HEK293 (cell line): Measurements from ENCODE around the gene FNDC3A.
"Not testable (repeated sequence)": the region's sequence is repeated elsewhere in the genome, so short reads cannot be mapped to it uniquely, and the experiment has no call there.

Source experiments
- CTCF ChIA-PET: fragments of 350-600 bp; formaldehyde crosslinking; extraction: SDS; loops from one replicate; lab custom pipeline; 2021; ENCODE audit warnings: antibody characterized with exemption; lab: Yijun Ruan, JAX
- POLR2A ChIA-PET: fragments of 300-600 bp; formaldehyde crosslinking; extraction: SDS; loops from one replicate; lab custom pipeline; 2020; ENCODE audit warnings: antibody characterized with exemption, inconsistent platforms; lab: Yijun Ruan, JAX
- H3K27ac ChIP-seq: fragments of 200-500 bp; sonication (Bioruptor generic); 2 replicates; pipeline ENCODE4 v1.5.1; 2014; ENCODE audit warnings: low read depth, low read length, control low read depth, inconsistent platforms; ENCODE audit errors: extremely low read depth
- H3K36me3 ChIP-seq, 2 experiments: fragments of 200-500 bp in 1 of 2; sonication (Bioruptor generic) in 1 of 2; 1 replicate in 1 of 2; 2 replicates in 1 of 2; pipeline ENCODE4 v1.5.1; 2014 to 2017; ENCODE audit warnings: inconsistent platforms in 2 of 2, low read length in 2 of 2; ENCODE audit not compliant: control insufficient read depth in 2 of 2, insufficient read depth in 1 of 2
- H3K4me1 ChIP-seq: fragments of 200-500 bp; sonication (Bioruptor generic); 2 replicates; pipeline ENCODE4 v1.5.1; 2014; ENCODE audit warnings: mild to moderate bottlenecking, low read length, inconsistent platforms; ENCODE audit not compliant: control insufficient read depth, insufficient read depth
- H3K4me3 ChIP-seq: 2 replicates; pipeline ENCODE4 v1.5.1; 2011; ENCODE audit warnings: low read depth, mild to moderate bottlenecking, control low read depth, low read length, moderate library complexity
- H3K9me3 ChIP-seq: fragments of 200-500 bp; sonication (Bioruptor generic); 2 replicates; pipeline ENCODE4 v1.5.1; 2014; ENCODE audit warnings: low read depth, low read length, inconsistent platforms; ENCODE audit not compliant: control insufficient read depth, insufficient read depth
- AEBP2 ChIP-seq: fragments of 450-650 bp; formaldehyde crosslinking; IDR thresholded peaks from 2 replicates; pipeline ENCODE4 v1.5.1; 2016; ENCODE audit warnings: missing biosample characterization, missing genetic modification characterization, borderline replicate concordance
- HOXD13 ChIP-seq: sonication (generic); formaldehyde crosslinking; IDR thresholded peaks from 2 replicates; pipeline ENCODE4 v1.8.0; 2022; ENCODE audit warnings: missing genetic modification reagents, borderline replicate concordance
- SP7 ChIP-seq: fragments of 450-650 bp; formaldehyde crosslinking; IDR thresholded peaks from 2 replicates; pipeline ENCODE4 v1.5.1; 2016; ENCODE audit warnings: missing biosample characterization, missing genetic modification characterization
- YY2 ChIP-seq: fragments of 450-650 bp; formaldehyde crosslinking; IDR thresholded peaks from 2 replicates; pipeline ENCODE4 v1.5.1; 2016; ENCODE audit warnings: missing biosample characterization, missing genetic modification characterization
- ZBTB17 ChIP-seq: fragments of 450-650 bp; formaldehyde crosslinking; IDR thresholded peaks from 2 replicates; pipeline ENCODE4 v1.5.1; 2016; ENCODE audit warnings: missing biosample characterization, missing genetic modification characterization
- ZBTB21 ChIP-seq: fragments of 450-650 bp; formaldehyde crosslinking; IDR thresholded peaks from 2 replicates; pipeline ENCODE4 v1.5.1; 2017; ENCODE audit warnings: missing biosample characterization, missing genetic modification characterization
- ZBTB8A ChIP-seq: fragments of 450-650 bp; formaldehyde crosslinking; IDR thresholded peaks from 2 replicates; pipeline ENCODE4 v1.5.1; 2016; ENCODE audit warnings: missing biosample characterization, missing genetic modification characterization
- ZNF114 ChIP-seq: fragments of 450-650 bp; formaldehyde crosslinking; IDR thresholded peaks from 2 replicates; pipeline ENCODE4 v1.5.0; 2017; ENCODE audit warnings: missing biosample characterization, missing genetic modification characterization
- ZNF248 ChIP-seq: fragments of 450-650 bp; formaldehyde crosslinking; IDR thresholded peaks from 2 replicates; pipeline ENCODE4 v1.5.1; 2017; ENCODE audit warnings: missing biosample characterization, missing genetic modification characterization
- ZNF280D ChIP-seq: fragments of 450-650 bp; formaldehyde crosslinking; IDR thresholded peaks from 2 replicates; pipeline ENCODE4 v1.5.1; 2016; ENCODE audit warnings: missing biosample characterization, missing genetic modification characterization
- ZNF585B ChIP-seq: fragments of 450-650 bp; formaldehyde crosslinking; IDR thresholded peaks from 2 replicates; pipeline ENCODE4 v1.5.1; 2016; ENCODE audit warnings: missing biosample characterization, missing genetic modification characterization
- ZNF670 ChIP-seq: fragments of 450-650 bp; formaldehyde crosslinking; IDR thresholded peaks from 2 replicates; pipeline ENCODE4 v1.5.1; 2016; ENCODE audit warnings: missing biosample characterization, missing genetic modification characterization, low read depth
- ZNF768 ChIP-seq: fragments of 450-650 bp; formaldehyde crosslinking; IDR thresholded peaks from 2 replicates; pipeline ENCODE4 v1.5.1; 2018; ENCODE audit warnings: missing biosample characterization, mild to moderate bottlenecking, missing genetic modification characterization
- ZNF843 ChIP-seq: fragments of 450-650 bp; formaldehyde crosslinking; IDR thresholded peaks from 2 replicates; pipeline ENCODE4 v1.5.1; 2016; ENCODE audit warnings: missing biosample characterization, missing genetic modification characterization
- TF ChIP-seq, protein P1 (sequence below): fragments of 450-650 bp; formaldehyde crosslinking; IDR thresholded peaks from 2 replicates; pipeline ENCODE4 v1.5.1; 2016; ENCODE audit warnings: missing biosample characterization, missing genetic modification characterization
- TF ChIP-seq, protein P2 (sequence below): fragments of 450-650 bp; formaldehyde crosslinking; IDR thresholded peaks from 2 replicates; pipeline ENCODE4 v1.5.1; 2017; ENCODE audit warnings: missing biosample characterization, missing genetic modification characterization

FNDC3A gene

DNA sequence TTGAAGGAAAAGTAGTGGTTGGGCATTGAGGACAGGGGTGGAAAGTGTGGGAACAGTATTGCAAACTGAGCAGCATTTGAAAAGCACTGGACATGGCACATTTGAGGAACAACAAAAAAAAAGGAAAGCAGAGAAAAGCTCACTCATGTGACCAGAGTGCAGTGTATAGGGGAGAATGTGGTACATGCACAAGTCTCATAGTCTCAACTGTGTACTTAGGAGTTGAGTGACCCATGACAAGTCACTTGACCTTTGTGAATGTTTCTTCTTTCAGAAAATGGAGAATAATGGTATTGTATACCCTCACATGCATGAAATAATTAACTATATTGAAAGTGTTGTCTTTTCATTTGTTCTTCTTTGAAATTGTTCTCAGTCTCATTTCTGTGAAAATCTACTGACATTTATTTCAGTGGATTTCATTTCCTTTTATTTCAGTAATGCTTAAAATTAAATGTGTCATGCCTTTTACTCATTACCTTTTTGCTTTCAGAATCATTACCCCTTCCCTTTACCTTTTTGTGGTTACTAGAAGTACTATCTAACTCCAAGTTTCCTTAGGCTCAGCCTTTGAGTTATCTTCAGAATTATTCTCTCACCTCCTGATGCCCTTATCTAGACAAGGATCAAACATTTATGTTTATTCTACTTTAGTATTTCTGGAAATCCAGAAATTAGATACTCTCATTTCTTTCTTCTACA is 165.3 kb downstream of the FNDC3A start:
- POLR2A ChIA-PET = no interaction called here
- TF ChIP-seq ZNF670 (tag by site-specific recombination) (no peak), ZNF248 (tag by site-specific recombination) (no peak), AEBP2 (no peak)
- no peaks in the 10 kb centered on the region for H3K9me3 ChIP-seq
- H3K4me1 ChIP-seq = no peaks in the 10 kb centered on the region
- peaks cover 10 to 33% of the 10 kb centered on the region in 2 experiments for H3K36me3 ChIP-seq
- no peak overlapping the region for H3K4me3 ChIP-seq
- no peak overlapping the region for H3K27ac ChIP-seq
- CTCF ChIA-PET = no interaction called here

- no peak for TF ChIP-seq ZNF585B (tag by site-specific recombination)
- TF ChIP-seq, protein P1, sequence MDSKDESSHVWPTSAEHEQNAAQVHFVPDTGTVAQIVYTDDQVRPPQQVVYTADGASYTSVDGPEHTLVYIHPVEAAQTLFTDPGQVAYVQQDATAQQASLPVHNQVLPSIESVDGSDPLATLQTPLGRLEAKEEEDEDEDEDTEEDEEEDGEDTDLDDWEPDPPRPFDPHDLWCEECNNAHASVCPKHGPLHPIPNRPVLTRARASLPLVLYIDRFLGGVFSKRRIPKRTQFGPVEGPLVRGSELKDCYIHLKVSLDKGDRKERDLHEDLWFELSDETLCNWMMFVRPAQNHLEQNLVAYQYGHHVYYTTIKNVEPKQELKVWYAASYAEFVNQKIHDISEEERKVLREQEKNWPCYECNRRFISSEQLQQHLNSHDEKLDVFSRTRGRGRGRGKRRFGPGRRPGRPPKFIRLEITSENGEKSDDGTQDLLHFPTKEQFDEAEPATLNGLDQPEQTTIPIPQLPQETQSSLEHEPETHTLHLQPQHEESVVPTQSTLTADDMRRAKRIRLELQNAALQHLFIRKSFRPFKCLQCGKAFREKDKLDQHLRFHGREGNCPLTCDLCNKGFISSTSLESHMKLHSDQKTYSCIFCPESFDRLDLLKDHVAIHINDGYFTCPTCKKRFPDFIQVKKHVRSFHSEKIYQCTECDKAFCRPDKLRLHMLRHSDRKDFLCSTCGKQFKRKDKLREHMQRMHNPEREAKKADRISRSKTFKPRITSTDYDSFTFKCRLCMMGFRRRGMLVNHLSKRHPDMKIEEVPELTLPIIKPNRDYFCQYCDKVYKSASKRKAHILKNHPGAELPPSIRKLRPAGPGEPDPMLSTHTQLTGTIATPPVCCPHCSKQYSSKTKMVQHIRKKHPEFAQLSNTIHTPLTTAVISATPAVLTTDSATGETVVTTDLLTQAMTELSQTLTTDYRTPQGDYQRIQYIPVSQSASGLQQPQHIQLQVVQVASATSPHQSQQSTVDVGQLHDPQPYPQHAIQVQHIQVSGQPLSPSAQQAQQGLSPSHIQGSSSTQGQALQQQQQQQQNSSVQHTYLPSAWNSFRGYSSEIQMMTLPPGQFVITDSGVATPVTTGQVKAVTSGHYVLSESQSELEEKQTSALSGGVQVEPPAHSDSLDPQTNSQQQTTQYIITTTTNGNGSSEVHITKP (tag by site-specific recombination) = no peak
- TF ChIP-seq ZBTB21 = no peak
- no peak for TF ChIP-seq HOXD13 (CRISPR knock-in tag)
- TF ChIP-seq ZNF114 (tag by site-specific recombination) = no peak
- no peak for TF ChIP-seq YY2 (tag by site-specific recombination)
- no peak for TF ChIP-seq ZNF768 (tag by site-specific recombination)
- no peak for TF ChIP-seq ZNF843
- no peak for TF ChIP-seq ZBTB8A
- no peak for TF ChIP-seq SP7 (tag by site-specific recombination)
- no peak for TF ChIP-seq ZBTB17 (tag by site-specific recombination)
- no peak overlapping the region for H3K4me3 ChIP-seq
- peaks cover 6 to 20% of the 10 kb centered on the region in 2 experiments for H3K36me3 ChIP-seq
- H3K4me1 ChIP-seq = no peaks in the 10 kb centered on the region
- POLR2A ChIA-PET = no interaction called here
- no peak overlapping the region for H3K27ac ChIP-seq
- H3K9me3 ChIP-seq = no peaks in the 10 kb centered on the region
- CTCF ChIA-PET = no interaction called here
These were observed 171.2 kb downstream of the FNDC3A start for GRCh38 chr13:49146950-49147355.

DNA sequence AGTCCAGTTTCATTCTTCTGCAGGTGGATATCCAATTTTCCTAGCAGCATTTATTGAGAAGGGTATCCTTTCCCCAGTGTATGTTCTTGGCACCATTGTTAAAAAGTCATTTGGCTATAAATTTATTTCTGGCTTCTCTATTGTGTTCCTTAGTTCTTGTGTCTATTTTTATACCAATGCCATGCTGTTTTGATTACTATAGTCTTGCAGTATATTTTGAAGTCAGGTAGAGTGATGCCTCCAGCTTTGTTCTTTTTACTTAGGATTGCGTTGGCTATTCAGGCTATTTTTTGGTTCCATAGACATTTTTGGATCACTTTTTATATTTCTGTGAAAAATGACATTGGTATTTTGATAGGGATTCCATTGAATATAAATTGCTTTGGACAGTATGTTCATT is 172.7 kb downstream of the FNDC3A start:
- Histone ChIP-seq H3K4me1 (no peaks in the 10 kb centered on the region), H3K9me3 (no peaks in the 10 kb centered on the region), H3K36me3 (peaks cover 6 to 20% of the 10 kb centered on the region in 2 experiments; a peak in 2 of 3 replicates), H3K27ac (no peak overlapping the region), H3K4me3 (no peak overlapping the region)
- CTCF ChIA-PET = no interaction called here
- POLR2A ChIA-PET = no interaction called here
- TF ChIP-seq, protein P2, sequence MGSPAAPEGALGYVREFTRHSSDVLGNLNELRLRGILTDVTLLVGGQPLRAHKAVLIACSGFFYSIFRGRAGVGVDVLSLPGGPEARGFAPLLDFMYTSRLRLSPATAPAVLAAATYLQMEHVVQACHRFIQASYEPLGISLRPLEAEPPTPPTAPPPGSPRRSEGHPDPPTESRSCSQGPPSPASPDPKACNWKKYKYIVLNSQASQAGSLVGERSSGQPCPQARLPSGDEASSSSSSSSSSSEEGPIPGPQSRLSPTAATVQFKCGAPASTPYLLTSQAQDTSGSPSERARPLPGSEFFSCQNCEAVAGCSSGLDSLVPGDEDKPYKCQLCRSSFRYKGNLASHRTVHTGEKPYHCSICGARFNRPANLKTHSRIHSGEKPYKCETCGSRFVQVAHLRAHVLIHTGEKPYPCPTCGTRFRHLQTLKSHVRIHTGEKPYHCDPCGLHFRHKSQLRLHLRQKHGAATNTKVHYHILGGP (tag by site-specific recombination) = no peak
- TF ChIP-seq ZNF248 (tag by site-specific recombination) (no peak), ZNF280D (tag by site-specific recombination) (peak; percentile 88)

DNA sequence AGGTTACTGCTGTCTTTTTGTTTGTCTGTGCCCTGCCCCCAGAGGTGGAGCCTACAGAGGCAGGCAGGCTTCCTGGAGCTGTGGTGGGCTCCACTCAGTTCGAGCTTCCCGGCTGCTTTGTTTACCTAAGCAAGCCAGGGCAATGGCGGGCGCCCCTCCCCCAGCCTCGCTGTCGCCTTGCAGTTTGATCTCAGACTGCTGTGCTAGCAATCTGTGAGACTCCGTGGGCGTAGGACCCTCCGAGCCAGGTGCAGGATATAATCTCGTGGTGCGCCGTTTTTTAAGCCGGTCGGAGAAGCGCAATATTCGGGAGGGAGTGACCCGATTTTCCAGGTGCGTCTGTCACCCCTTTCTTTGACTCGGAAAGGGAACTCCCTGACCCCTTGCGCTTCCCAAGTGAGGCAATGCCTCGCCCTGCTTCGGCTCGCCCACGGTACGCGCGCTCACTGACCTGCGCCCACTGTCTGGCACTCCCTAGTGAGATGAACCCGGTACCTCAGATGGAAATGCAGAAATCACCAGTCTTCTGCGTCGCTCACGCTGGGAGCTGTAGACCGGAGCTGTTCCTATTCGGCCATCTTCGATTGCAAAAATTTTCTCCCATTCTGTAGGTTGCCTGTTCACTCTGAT is 182.4 kb downstream of the FNDC3A start:
- H3K36me3 ChIP-seq, POLR2A ChIA-PET, H3K4me1 ChIP-seq, H3K27ac ChIP-seq, CTCF ChIA-PET, H3K9me3 ChIP-seq, H3K4me3 ChIP-seq: not testable (repeated sequence)
